ENCODE measurements around the gene ZNF366.

Gene ZNF366

GRCh38 chr5:72499090-72499489 is 8.1 kb downstream of the ZNF366 start:
- no peak for TF ChIP-seq SNAI2 (CRISPR knock-in tag; IDR thresholded peaks at IDR 0.05)
- no peak for TF ChIP-seq ARNTL (CRISPR knock-in tag; IDR thresholded peaks at IDR 0.05; ENCODE audit: borderline replicate concordance, low read depth)
- TF ChIP-seq OSR1 (CRISPR knock-in tag; IDR thresholded peaks at IDR 0.05), result no peak
- no peak for TF ChIP-seq TCF4 (CRISPR knock-in tag; IDR thresholded peaks at IDR 0.05; ENCODE audit: borderline replicate concordance)
- no peak for TF ChIP-seq ZFP3 (CRISPR knock-in tag; IDR thresholded peaks at IDR 0.05)
- no peak for TF ChIP-seq RARB (CRISPR knock-in tag; IDR thresholded peaks at IDR 0.05)
- no peak for TF ChIP-seq GLIS3 (CRISPR knock-in tag; IDR thresholded peaks at IDR 0.05)
- no peak for TF ChIP-seq PPARA (CRISPR knock-in tag; IDR thresholded peaks at IDR 0.05; ENCODE audit: borderline replicate concordance)
- no peak for TF ChIP-seq CREB5 (CRISPR knock-in tag; IDR thresholded peaks at IDR 0.05; ENCODE audit: low read depth)
- no peak for TF ChIP-seq CSRNP3 (CRISPR knock-in tag; IDR thresholded peaks at IDR 0.05)
- no peak for TF ChIP-seq CSDC2 (CRISPR knock-in tag; IDR thresholded peaks at IDR 0.05)
- TF ChIP-seq ESRRG (CRISPR knock-in tag; IDR thresholded peaks at IDR 0.05), result no peak
- TF ChIP-seq ZC3H10 (CRISPR knock-in tag; IDR thresholded peaks at IDR 0.05), result no peak
- TF ChIP-seq ZNF565 (CRISPR knock-in tag; conservative IDR thresholded peaks at IDR 0.05; ENCODE audit: low read depth), result no peak
- TF ChIP-seq TSHZ2 (CRISPR knock-in tag; IDR thresholded peaks at IDR 0.05), result no peak
- ATAC-seq, result no peak

- ATAC-seq, result peak; percentile 80
- TF ChIP-seq ISL1 (CRISPR knock-in tag; IDR thresholded peaks at IDR 0.05), result peak; percentile 52
- TF ChIP-seq PATZ1 (CRISPR knock-in tag; IDR thresholded peaks at IDR 0.05; ENCODE audit: borderline replicate concordance), result no peak
These were observed 8.9 kb downstream of the ZNF366 start for GRCh38 chr5:72498284-72498683.

GRCh38 chr5:72497823-72498222 is 9.4 kb downstream of the ZNF366 start:
- ATAC-seq, result no peak
- TF ChIP-seq ESRRG (CRISPR knock-in tag; IDR thresholded peaks at IDR 0.05) (no peak), TSHZ2 (CRISPR knock-in tag; IDR thresholded peaks at IDR 0.05) (no peak), ZFP3 (CRISPR knock-in tag; IDR thresholded peaks at IDR 0.05) (no peak), ISL1 (CRISPR knock-in tag; IDR thresholded peaks at IDR 0.05) (no peak), OSR1 (CRISPR knock-in tag; IDR thresholded peaks at IDR 0.05) (no peak), SNAI2 (CRISPR knock-in tag; IDR thresholded peaks at IDR 0.05) (no peak), ZNF8 (CRISPR knock-in tag; IDR thresholded peaks at IDR 0.05) (no peak), POU6F1 (CRISPR knock-in tag; IDR thresholded peaks at IDR 0.05; ENCODE audit: borderline replicate concordance, low read depth) (no peak), CSRNP3 (CRISPR knock-in tag; IDR thresholded peaks at IDR 0.05) (no peak), ZNF70 (CRISPR knock-in tag; IDR thresholded peaks at IDR 0.05) (no peak), BACH2 (CRISPR knock-in tag; IDR thresholded peaks at IDR 0.05; ENCODE audit: borderline replicate concordance) (no peak), CREB5 (CRISPR knock-in tag; IDR thresholded peaks at IDR 0.05; ENCODE audit: low read depth) (no peak), PPARA (CRISPR knock-in tag; IDR thresholded peaks at IDR 0.05; ENCODE audit: borderline replicate concordance) (no peak), ZC3H10 (CRISPR knock-in tag; IDR thresholded peaks at IDR 0.05) (no peak), TCF4 (CRISPR knock-in tag; IDR thresholded peaks at IDR 0.05; ENCODE audit: borderline replicate concordance) (no peak), ZFP30 (CRISPR knock-in tag; IDR thresholded peaks at IDR 0.05) (no peak), CSDC2 (CRISPR knock-in tag; IDR thresholded peaks at IDR 0.05) (no peak), ARNTL (CRISPR knock-in tag; IDR thresholded peaks at IDR 0.05; ENCODE audit: borderline replicate concordance, low read depth) (no peak)

Measured in SK-N-SH treated with all-trans-retinoic acid at 6 μM for 48 hours (cell line).